ENCODE results near the gene DPT. TPM values are rescaled to one million over a fixed set of nuclear protein-coding genes. Genes with fewer than 3 reads are reported as not detected.

DPT gene
- total RNA-seq, 1 donor from 2014 or later = 13.0 TPM

GRCh38 chr1:168731244-168731953, 2.4 kb upstream of the DPT start:
- no peaks in the 10 kb centered on the region for H3K9me3 Mint-ChIP-seq (ENCODE audit: low read depth)
- no peak overlapping the region for H3K4me3 Mint-ChIP-seq (ENCODE audit: unreplicated experiment)
- DNase-seq (ENCODE audit: low spot score) = no peak
- no peaks in the 10 kb centered on the region for H3K27me3 Mint-ChIP-seq (ENCODE audit: low read depth)
- peaks cover 25% of the 10 kb centered on the region for H3K4me1 Mint-ChIP-seq (ENCODE audit: low read depth)
- no peak for TF ChIP-seq CTCF (IDR thresholded peaks at IDR 0.05)
- H3K27ac Mint-ChIP-seq (ENCODE audit: unreplicated experiment) = no peak overlapping the region
- H3K36me3 Mint-ChIP-seq (ENCODE audit: low read depth) = no peaks in the 10 kb centered on the region

GRCh38 chr1:168729405-168729802, 398 bp upstream of the DPT start:
- Mint-ChIP-seq H3K27ac (ENCODE audit: unreplicated experiment) (peak overlapping the region; percentile 19), H3K4me3 (ENCODE audit: unreplicated experiment) (no peak overlapping the region), H3K27me3 (ENCODE audit: low read depth) (no peaks in the 10 kb centered on the region), H3K36me3 (ENCODE audit: low read depth) (no peaks in the 10 kb centered on the region), H3K4me1 (ENCODE audit: low read depth) (peaks cover 31% of the 10 kb centered on the region), H3K9me3 (ENCODE audit: low read depth) (no peaks in the 10 kb centered on the region)
- DNase-seq (ENCODE audit: low spot score) = no peak
- TF ChIP-seq CTCF (IDR thresholded peaks at IDR 0.05) = no peak

GRCh38 chr1:168726719-168727118, 2.3 kb downstream of the DPT start:
- H3K36me3 Mint-ChIP-seq (ENCODE audit: low read depth) = no peaks in the 10 kb centered on the region
- no peak overlapping the region for H3K4me3 Mint-ChIP-seq (ENCODE audit: unreplicated experiment)
- H3K9me3 Mint-ChIP-seq (ENCODE audit: low read depth) = no peaks in the 10 kb centered on the region
- H3K4me1 Mint-ChIP-seq (ENCODE audit: low read depth) = peaks cover 34% of the 10 kb centered on the region
- no peaks in the 10 kb centered on the region for H3K27me3 Mint-ChIP-seq (ENCODE audit: low read depth)
- no peak for DNase-seq (ENCODE audit: low spot score)
- TF ChIP-seq CTCF (IDR thresholded peaks at IDR 0.05) = no peak
- H3K27ac Mint-ChIP-seq (ENCODE audit: unreplicated experiment) = no peak overlapping the region

GRCh38 chr1:168726281-168726680, 2.7 kb downstream of the DPT start:
- H3K27ac Mint-ChIP-seq (ENCODE audit: unreplicated experiment) = no peak overlapping the region
- H3K36me3 Mint-ChIP-seq (ENCODE audit: low read depth) = no peaks in the 10 kb centered on the region
- peaks cover 34% of the 10 kb centered on the region for H3K4me1 Mint-ChIP-seq (ENCODE audit: low read depth)
- TF ChIP-seq CTCF (IDR thresholded peaks at IDR 0.05) = no peak
- no peaks in the 10 kb centered on the region for H3K9me3 Mint-ChIP-seq (ENCODE audit: low read depth)
- no peak for DNase-seq (ENCODE audit: low spot score)
- H3K4me3 Mint-ChIP-seq (ENCODE audit: unreplicated experiment) = no peak overlapping the region
- no peaks in the 10 kb centered on the region for H3K27me3 Mint-ChIP-seq (ENCODE audit: low read depth)

- Mint-ChIP-seq H3K9me3 (ENCODE audit: low read depth) (no peaks in the 10 kb centered on the region), H3K27ac (ENCODE audit: unreplicated experiment) (no peak overlapping the region), H3K36me3 (ENCODE audit: low read depth) (no peaks in the 10 kb centered on the region), H3K27me3 (ENCODE audit: low read depth) (no peaks in the 10 kb centered on the region), H3K4me1 (ENCODE audit: low read depth) (peaks cover 34% of the 10 kb centered on the region), H3K4me3 (ENCODE audit: unreplicated experiment) (no peak overlapping the region)
- no peak for TF ChIP-seq CTCF (IDR thresholded peaks at IDR 0.05)
- DNase-seq (ENCODE audit: low spot score) = no peak
Observed at GRCh38 chr1:168725831-168726230, 3.2 kb downstream of the DPT start.

All from chondrocyte (in vitro differentiated cells).